Measurements from ENCODE around the gene LCP1.

GRCh38 chr13:46126056-46126455 is 55.9 kb downstream of the LCP1 start:
- TF ChIP-seq YY1 (IDR thresholded peaks at IDR 0.05; ENCODE audit: insufficient read depth, insufficient read length), result no peak
- no peak for TF ChIP-seq ZNF274 (IDR thresholded peaks at IDR 0.05; ENCODE audit: low read depth, low read length)
